Thyroid gland (tissue), 4 donors: ENCODE results near the gene CDC42EP5.

ENCODE experiments used
- CTCF ChIP-seq, 6 experiments: fragments of 200-600 bp in 3 of 6; fragments of 450-650 bp in 3 of 6; sonication (generic) in 3 of 6; IDR thresholded peaks; one replicate each; pipeline ENCODE4 v1.5.1; 2016 to 2019; ENCODE audit warnings: antibody characterized with exemption in 6 of 6, mild to moderate bottlenecking in 2 of 6, inconsistent platforms in 1 of 6, moderate library complexity in 1 of 6
- POLR2A ChIP-seq, 2 donors: fragments of 450-650 bp; IDR thresholded peaks; one replicate each; pipeline ENCODE4 v1.6.1; 2017; ENCODE audit warnings: antibody characterized with exemption in 2 of 2, mild to moderate bottlenecking in 2 of 2, moderate library complexity in 1 of 2

- no peak for TF ChIP-seq CTCF (IDR thresholded peaks at IDR 0.05)
- no peak for TF ChIP-seq POLR2A (IDR thresholded peaks at IDR 0.05)
Measured at GRCh38 chr19:54452626-54453025, 20.5 kb downstream of the CDC42EP5 start.
